ENCODE data around the gene MAT1A.

DNA sequence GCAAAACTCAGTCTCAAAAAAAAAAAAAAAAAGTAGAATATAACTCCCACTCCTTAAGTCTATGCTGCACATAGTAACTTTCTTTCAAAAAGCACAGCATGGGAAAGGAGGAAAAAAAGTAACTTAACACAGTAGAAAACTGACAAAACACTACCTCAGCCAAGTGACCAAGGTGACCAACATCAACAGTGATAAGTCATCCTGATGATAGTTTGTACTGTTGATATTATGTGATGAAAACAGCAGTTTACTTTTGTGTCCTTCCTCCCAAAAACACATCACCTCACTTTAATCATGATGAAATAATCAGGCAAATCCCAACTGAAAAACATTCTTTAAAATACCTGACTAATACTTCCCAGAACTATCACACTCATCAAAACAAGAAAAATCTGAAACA lies 29.3 kb upstream of the MAT1A start:
- TF ChIP-seq, protein P1, sequence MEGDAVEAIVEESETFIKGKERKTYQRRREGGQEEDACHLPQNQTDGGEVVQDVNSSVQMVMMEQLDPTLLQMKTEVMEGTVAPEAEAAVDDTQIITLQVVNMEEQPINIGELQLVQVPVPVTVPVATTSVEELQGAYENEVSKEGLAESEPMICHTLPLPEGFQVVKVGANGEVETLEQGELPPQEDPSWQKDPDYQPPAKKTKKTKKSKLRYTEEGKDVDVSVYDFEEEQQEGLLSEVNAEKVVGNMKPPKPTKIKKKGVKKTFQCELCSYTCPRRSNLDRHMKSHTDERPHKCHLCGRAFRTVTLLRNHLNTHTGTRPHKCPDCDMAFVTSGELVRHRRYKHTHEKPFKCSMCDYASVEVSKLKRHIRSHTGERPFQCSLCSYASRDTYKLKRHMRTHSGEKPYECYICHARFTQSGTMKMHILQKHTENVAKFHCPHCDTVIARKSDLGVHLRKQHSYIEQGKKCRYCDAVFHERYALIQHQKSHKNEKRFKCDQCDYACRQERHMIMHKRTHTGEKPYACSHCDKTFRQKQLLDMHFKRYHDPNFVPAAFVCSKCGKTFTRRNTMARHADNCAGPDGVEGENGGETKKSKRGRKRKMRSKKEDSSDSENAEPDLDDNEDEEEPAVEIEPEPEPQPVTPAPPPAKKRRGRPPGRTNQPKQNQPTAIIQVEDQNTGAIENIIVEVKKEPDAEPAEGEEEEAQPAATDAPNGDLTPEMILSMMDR (IDR thresholded peaks at IDR 0.05) = no peak
- TF ChIP-seq POLR2A (IDR thresholded peaks at IDR 0.05) = no peak
